GM19463 (cell line): ENCODE results near the gene BAHCC1.

Source experiments
- ATAC-seq: cut with Tn5 transposase; IDR thresholded peaks from one replicate; pipeline ENCODE4 v1.9.1; 2021; ENCODE audit warnings: mild to moderate bottlenecking, moderate library complexity; ENCODE audit not compliant: unreplicated experiment

BAHCC1 gene

DNA sequence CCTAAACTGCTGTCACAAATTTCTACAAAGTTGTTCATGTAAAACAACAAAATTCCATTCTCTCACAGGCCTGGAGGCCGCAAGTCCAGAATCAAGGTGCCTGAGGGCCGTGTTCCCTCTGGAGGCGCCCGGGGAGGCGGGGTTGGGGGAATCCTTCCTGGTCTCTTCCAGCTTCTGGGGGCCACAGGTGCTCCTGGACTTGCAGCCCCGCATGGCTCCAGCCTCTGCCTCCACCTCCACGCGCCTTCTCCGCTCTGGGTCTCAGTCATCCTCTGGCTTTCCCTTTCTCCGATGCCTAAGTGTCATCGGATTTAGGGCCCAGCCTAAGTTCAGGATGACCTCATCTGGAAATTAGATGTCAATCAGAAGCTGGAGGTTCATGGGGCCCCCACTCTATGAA lies 28.6 kb upstream of the BAHCC1 start:
- no peak for ATAC-seq

DNA sequence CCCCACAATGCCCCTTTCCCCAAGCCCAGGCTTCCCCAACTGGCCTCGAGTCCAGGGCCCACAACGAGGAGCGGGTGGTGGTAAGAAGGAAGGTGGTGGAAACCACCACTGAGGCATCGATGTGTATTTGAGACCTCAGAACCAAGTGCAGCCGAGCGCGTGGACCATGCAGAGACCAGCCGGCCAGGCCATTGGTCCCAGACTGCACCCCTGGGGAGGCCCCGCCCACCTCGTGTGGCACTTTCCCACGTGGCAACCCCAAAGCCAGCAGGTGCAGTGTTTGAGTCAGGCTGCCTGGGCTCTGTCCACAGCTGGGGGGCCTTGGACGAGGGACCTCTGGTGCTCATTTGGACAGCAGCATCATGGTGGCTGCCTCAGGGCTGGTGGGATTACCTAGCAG lies 28.1 kb upstream of the BAHCC1 start:
- no peak for ATAC-seq

DNA sequence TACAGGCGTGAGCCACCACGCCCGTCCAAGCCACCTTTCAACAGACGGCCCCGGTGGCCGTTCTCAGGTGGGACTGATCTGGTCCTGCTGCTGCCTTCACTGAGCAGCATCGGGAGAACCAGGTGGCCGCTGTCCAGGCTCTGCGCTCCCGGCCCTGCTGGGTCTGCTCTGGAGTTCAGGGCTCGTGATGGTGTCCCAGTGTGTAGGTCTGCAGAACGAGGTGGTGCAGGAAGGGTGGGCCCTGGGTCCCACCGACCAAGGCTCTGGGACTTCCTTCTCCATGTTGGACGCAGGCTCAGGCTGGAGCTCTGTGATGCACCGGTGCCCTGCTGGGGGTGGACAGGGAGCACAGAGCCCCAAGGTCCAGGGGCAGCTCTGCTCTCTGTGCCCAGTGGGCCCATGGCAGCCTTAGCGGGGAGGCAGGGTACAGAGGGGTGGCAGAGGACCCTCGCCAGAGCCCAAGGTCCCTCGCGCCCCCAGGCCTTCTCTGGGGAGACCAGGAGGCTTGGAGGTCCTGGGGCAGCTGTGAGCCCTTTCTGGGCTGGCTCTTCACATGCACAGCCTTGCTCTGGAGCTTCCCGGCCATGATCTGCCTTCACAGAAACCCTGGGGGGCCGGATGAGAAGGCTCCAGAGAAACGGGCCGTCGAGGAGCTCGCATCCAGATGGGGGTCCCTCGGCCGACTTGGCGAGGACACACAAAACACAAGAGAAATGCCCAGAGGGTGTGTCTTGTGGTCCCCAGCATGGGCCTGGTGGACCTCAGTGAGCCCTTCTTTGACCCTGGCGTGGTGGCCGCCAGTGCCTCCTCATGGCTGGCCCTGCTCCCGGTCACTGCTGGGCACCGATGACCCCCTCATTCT lies 26.9 kb upstream of the BAHCC1 start:
- no peak for ATAC-seq

DNA sequence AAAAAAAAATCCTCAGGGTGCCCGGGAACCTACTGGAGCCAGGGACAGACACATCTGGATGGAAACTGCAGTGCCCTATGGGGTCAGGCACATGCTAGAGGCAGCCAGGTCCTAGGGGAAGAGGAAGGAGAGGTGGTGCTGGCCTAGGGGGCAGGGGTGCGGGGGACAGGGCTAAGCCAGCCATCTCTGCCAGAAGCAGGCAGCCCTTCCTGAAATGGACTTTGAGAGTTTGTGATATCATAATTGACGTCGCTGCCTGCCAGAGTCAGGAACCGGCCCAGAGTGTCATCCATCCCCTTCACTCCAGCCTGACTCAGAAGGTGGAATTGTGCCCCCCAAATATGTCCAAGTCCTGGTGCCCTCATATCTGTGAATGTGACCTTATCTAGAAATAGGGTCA lies 25.0 kb upstream of the BAHCC1 start:
- no peak for ATAC-seq

GRCh38 chr17:81371910-81372760 lies 23.1 kb upstream of the BAHCC1 start:
- ATAC-seq = no peak

GRCh38 chr17:81373536-81374160 lies 21.6 kb upstream of the BAHCC1 start:
- no peak for ATAC-seq

DNA sequence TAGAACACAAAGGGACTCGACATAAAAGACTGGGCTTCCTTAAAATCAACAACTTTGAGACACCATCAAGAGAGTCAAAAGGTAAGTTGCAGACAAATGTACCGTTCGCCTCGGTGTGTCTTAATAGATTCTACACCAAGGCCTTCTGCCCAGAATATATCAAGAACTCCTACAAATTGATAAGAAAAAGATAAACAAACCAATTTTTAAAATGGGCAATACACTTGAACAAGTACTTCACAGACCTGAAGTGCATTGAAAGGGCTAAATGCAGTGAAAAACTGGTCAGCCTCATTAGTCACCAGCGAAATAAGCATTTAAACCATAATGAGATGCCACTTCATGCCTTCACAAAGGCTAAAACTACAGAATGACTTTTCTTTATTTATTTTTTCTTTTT lies 20.4 kb upstream of the BAHCC1 start:
- ATAC-seq = no peak

DNA sequence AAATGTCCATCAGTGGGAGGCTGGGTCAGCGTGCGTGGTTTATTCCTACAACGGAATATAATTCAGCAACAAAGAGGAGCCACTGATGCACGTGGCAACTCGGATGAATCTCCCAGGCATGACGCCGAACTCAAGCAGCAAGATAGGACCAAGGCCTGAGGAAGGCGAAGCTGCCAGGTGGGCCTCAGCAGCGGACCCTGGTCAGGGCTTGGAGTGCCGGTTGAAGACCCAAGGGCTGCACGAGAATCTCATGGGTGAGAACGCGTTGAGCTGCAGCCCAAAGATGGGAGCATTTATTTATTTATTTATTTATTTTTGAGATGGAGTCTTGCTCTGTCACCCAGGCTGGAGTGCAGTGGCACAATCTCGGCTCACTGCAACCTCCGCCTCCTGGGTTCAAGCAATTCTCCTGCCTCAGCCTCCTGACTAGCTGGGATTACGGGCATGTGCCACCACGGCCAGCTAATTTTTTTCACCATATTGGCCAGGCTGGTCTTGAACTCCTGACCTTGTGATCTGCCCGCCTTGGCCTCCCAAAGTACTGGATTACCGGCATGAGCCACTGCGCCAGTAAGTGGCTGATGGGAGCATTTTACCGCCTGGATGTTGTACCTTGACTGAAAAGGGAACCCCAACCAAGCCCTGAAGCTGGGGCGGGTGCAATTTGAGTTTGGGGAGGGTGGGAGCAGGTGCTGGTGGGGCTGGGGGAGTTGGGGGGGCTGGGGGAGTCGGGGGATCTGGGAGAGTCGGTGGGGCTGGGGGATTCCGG lies 18.1 kb upstream of the BAHCC1 start:
- no peak for ATAC-seq

DNA sequence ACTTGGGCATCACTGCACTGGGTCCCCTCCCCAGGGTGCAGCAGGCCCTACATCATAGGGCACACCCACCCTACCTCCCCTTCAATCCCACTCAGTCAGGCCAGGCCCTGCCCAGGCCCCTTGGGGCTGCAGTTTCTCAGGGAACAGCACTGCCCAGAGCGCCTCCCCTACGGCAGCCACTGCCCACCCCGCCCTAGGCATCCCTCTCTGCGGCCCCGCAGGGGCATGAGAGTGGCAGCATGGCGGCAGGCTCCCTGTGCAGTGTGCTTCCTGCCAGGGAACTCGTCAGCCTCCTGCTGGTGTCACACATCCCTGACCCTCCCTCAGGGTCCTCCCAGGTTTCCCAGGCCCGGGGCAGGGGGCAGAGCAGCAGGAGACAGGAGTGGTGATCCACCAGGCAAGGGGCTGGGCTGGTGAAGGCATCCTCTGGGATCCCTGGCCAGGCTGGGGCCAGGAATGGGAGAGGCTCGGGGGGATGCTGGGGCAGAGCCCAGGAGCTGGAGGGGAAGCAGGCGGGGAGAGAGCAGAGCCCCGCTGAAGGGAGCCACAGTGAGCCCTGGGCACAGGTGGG lies 16.2 kb upstream of the BAHCC1 start:
- ATAC-seq = no peak

GRCh38 chr17:81379523-81379942 lies 15.7 kb upstream of the BAHCC1 start:
- no peak for ATAC-seq

DNA sequence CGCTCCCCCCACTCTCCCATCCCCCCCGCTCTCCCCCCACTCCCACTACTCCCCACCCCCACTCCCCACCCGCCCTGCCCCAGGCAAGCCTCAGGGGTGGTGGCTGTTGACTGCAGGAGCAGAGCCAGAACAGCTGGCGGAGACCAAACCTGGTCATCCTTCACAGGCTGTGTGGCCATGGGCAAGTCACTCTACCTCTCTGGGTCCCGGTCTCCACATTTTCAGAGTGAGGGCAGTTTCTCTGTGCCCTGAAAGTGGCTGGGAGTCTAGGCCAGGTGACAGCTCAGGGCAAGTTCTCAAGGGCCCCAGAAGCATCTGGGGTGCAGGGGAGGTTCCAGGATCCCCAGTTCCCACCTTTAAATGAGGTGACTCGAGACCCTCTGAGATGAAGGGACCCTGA lies 15.1 kb upstream of the BAHCC1 start:
- ATAC-seq = no peak

DNA sequence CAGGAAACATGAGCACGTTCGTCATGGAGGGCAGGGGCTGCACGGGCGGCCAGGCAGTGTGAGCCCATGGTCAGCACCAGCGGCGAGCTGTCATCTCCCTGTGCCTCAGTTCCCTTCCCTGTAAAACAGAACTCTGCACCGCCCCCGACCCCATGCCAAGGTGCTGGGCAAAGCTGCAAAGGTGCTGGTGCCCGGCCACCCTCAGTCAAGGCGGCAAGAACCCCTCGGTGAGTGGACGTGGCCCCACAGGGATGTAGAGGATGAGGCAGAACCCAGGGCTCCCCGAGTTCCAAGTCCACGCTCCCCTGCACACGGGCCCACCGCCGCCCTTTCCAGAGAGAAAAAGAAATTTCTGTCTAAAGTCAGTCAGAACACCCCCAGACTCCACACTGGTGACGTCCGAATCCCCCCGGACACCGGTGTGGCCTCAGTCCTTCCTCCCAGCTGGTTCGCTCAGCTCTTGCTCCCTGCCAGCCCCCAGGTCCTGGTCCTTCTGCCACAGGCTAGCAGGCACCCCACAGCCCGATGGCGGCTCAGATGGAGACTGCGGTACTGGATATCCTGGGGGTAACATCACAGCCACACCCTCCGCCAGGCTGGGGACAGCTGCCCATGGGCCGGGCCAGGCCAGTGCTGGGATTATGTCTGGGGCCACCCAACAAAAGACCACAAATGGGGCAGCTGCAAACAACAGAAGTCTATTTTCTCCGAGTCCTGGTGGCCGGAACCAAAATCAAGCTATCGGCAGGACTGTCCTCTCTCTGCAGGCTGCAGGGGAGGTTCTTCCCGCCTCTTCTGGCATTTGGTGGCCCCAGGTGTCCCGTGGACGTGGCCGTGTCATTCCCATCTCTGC lies 14.4 kb upstream of the BAHCC1 start:
- ATAC-seq = no peak

- no peak for ATAC-seq
Measured at GRCh38 chr17:81381632-81382577, 13.4 kb upstream of the BAHCC1 start.

DNA sequence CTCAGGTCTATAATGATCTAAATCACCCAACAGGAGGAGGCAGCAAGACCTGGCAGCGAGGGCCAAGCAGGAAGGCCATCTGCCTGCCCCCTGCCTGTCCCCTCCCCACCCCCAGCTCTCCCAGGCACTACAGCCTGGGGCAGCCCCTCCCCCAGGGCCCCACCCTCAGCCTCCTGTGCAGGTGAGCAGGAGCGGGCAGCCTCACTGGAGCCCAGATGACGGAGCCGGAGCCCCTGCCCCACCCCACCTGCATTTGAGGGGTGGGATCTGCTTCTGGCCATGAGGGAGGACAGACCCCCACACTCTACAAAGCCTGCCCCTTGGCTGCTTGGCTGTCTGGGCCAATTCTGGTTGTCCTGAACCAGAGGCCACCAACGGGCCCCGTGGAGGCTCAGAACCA lies 12.4 kb upstream of the BAHCC1 start:
- no peak for ATAC-seq

DNA sequence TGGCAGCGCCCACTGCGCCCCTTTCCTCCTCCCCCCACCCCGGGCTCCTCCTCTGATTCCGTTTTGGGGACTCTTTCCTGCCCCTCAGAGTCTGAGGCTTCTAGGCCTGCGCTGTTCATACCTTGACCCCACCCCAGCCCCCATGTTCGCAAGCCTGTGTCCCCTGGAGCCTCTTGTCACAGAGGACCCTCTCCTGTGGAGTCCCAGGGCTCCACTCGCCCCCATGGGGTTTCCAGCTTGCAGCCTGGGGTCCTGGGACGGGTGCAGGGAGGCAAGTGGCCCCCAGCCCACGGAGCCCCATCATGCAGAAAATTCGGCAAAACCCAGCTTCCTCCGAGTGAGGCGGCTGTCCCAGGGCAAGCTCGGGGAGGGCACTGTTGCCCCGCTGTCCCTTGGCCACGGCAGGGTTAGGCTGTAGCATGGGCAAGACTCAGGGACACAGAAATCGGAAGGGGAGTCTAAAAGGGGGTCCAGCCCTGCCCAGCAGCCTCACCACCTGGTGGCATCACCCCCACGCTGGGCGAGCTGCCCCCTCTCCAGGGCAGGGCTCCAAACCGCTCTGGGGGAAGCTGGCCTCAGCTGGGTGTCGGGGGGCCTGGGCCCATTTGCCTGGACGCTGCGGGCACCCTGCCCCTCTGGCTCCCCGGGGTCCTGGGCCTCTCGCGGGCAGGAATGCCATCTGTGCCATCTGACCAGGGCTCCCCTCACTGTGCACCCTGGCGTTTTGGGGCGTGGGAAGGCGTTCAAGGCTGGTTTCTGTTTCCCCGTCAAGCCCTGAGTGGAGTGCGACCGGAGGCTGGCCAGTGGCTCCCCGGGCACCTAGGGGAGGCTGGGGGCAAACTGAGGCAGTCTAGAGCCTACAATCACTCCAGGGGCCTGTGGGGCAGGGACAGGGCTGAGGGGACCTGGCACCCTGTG lies 11.5 kb upstream of the BAHCC1 start:
- ATAC-seq = no peak

DNA sequence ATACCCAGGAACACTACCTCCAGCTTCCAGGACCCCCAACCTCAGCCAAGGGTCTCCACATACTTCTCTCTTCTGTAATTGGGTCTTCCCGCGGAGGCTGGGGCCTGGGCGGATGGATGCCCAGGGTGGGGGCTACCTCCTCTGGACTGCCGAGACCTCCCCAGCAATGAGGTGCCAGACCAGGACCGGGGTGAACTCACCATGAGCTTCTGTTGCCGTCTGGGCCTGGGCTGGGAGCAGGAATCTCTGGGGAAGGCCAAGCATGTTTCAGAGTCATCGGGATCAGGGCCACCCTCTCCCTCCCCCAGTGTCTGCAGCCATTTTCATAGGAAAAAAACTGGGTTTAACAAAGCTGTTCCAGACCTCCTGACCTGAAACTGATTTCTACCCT lies 10.3 kb upstream of the BAHCC1 start:
- ATAC-seq = no peak

DNA sequence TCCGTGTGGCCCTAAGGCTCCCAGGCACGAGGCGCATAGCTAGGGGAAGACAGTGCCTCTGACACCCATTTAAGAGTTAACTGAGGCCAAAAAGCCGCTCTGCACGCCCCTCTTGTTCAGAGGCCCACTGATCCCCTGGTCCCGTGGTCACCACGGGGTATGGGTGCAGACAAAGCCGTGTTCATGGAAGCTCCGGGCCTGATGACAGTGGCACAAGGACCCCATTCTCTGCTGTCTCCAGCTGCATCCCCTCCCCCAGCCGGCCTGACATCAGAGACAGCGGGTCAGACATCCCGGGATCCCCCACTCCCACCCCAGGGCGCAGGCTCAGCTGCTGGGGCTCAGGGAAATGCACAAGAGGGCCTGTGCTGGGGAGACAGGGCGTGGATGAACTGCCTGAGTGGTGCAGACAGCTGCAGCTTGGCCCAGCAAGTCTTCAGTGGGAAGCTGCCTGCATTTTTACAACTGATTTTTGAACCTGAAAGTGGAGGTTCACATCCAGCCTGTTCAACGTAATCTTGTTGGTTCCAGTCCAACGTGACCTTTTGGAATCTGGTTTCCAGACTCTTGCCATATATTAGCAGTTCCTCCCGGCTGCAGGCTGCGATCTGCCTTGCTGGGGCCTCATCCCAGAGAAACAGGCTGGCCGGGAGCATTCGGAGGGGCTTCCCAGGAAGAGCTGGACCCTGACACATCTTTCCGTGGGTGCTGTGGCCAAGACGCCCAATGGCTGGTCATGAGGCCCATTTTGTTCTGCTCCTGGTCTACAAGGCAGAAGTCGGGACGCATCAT lies 9.7 kb upstream of the BAHCC1 start:
- no peak for ATAC-seq
